Measurements from ENCODE around the gene ASIC2.

Gene ASIC2

DNA sequence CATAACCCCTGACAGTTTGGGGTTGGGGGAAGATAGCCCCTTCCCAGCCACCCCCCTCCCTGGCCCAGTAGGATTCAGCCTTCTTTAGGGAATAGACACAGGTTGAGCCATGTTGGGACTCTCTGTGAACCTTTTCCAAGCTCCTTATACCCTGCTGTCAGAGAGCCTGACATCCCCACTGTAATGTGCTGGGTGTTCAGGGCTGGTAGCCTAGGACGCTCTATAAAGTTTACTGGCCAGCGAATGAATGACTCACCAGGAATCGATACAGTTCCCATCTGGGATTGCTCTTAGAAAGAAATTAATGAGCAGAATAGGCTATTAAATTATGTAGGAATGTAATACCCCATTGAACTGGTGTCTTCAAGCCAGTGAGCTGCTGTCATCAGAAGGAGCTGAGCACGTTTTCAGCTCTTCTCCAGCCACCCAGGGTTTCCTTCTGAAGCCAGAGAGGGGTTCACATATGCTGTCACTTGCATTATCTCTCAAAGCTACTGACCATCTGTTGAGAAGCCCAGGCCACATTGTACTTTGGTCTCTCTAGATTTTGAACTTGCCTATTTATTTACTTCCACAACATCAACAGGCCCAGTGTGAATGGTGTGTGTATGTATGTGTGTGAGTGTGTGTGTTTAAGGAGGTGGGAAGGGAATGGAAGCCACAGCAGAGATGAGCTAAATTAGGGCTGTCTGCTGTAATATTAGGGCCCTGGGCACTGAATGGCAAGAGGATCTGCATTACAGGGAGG, 236.5 kb downstream of the ASIC2 start:
- no peak for DNase-seq

DNA sequence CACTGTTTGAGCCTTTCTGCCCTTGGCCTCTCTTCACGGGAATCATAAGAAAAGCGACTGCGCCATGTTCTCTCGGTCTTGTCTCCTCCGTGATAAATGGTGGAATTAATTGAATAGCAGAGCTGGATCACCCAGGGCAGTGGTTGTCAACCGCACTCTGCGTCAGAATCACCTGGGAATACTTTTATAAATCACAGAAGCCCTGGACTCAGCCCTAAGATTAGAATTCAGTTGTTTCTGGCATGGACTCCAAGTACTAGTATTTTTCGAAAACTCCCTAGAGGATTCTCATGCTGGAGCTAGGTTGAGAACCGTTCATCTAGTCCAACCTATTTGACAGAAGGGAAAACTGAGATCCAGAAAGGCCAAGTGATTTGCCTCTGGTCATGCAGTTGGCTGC, 237.3 kb downstream of the ASIC2 start:
- DNase-seq = no peak

DNA sequence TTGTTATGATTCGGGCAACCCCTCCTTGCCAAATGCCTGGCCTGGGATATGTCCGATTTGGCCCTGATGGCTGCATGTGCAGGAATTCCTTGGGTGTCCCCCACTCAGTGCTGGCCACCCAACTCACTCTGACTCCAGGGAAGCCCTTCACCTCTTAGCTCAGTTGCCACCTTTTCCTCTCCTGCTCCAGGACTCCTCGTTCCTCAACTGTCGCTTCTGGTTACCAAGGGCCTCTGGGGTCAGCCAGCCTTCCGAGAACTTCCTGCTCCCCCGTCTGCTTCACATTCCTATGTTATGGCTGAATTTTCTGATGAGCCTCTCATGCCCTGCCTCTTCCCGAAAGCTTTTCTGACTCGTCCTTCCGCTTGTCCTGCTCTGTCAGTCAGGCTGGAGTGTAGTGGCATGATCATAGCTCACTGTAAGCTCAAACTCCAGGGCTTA, 237.9 kb downstream of the ASIC2 start:
- peak; percentile 7 for DNase-seq

DNA sequence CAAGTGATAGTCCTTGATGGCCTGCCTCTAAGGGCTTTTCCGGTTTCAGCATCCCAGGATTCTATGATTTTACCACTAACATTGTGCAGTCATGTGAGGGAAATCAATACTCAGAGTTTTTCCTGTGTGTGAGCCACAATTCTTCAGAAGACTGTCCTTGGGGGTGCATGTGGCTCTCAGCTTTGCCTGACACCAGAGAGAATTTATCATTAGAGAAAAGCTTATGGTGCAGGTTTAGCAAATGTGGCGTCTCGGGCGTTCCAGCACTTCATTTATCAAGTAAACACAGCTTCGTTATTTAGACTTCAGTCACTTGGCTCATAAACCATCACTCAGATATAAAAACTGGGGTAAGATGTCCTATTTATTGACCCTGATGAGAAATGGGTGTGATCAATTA, 238.7 kb downstream of the ASIC2 start:
- no peak for DNase-seq

DNA sequence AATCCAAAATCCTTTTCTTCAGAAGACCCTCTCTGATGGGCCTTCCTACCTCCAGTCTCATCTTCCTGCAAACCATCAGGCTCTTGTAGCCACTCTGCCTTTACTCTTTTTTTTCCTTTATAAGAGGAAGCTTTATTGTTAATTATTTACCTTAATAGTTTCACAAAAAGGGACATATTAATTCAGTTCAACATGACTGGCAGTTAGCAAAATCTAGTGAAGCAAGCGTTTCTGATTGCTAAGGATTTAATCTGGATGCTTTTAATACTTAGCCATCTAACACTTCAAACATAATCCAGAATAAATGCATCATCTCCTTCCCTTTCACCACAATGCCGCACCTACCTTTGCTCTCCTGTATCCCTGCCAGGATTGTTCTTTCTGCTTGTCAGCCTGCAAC, 239.4 kb downstream of the ASIC2 start:
- no peak for DNase-seq

DNA sequence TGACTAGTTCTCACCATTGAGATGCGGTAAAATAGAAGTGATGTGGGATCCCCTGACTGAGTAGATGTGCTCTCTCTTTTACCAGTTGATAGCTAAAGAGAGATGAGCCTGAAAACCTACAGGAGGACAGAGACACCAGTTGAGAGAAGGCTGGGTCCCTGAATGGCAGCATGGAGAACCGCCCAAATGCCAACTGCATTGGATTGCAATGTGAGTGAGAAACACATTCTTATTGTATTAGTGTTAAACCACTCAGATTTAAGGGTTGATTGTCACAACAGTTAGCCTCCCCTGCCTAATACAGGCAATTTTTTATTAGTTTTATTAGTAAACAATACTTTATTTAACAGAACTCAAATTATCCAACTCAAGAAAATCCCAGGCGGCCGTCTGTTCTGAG, 240.2 kb downstream of the ASIC2 start:
- peak; percentile 9 for DNase-seq

DNA sequence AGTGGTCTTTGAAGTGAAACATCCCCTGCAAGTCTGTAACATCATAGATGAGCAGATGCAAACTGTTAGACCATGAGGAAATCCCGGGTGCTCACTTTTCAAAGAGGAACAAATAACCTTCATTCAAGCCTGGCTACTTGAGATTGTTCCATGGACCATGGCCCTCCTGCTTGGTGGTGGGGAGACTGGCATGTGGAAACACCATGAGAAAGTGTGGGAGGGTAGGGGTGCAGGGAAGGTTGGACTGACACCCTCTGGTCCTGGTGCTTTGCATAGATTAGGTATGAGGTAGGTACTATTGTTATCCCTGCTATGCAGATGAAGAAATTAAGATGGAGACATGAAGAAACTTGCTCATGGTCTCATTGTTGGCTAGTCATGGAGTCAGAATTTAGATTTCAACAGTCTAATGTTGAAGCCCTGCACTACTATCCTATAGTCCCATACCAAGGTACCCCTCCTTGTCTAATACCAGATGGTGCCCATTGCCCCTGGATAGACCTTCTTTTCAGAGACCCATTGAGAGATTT, 242.4 kb downstream of the ASIC2 start:
- no peak for DNase-seq

DNA sequence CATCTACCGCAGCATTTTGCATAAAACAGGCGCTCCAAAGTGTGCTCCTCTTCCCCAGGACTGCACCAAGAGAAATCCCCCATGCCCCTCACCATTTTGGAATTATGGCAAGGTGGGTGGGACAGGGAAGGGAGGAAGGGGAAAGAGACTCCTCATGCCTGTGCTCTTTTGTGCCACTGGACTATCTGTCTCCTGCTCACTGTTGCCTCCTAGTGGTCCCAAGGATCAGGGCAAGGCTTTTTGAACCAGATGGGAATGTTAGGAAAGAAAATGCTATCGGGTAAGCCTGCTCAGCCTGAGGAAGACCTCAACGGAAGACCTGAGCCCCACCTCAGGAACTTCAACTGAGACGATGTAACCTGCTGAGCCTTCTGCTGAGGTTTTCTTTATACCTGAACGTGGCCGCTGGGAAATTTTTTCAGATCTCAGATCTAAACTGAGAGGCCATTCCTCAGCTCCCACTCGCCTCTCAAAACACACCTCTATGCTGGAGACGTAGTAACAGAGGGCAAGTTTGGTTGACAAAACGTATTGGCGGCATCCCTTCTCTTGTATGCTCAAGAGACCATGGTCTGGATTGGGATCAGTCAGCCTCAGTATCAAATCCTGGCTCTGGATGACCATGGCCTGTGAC, 243.2 kb downstream of the ASIC2 start:
- peak; percentile 43 for DNase-seq

DNA sequence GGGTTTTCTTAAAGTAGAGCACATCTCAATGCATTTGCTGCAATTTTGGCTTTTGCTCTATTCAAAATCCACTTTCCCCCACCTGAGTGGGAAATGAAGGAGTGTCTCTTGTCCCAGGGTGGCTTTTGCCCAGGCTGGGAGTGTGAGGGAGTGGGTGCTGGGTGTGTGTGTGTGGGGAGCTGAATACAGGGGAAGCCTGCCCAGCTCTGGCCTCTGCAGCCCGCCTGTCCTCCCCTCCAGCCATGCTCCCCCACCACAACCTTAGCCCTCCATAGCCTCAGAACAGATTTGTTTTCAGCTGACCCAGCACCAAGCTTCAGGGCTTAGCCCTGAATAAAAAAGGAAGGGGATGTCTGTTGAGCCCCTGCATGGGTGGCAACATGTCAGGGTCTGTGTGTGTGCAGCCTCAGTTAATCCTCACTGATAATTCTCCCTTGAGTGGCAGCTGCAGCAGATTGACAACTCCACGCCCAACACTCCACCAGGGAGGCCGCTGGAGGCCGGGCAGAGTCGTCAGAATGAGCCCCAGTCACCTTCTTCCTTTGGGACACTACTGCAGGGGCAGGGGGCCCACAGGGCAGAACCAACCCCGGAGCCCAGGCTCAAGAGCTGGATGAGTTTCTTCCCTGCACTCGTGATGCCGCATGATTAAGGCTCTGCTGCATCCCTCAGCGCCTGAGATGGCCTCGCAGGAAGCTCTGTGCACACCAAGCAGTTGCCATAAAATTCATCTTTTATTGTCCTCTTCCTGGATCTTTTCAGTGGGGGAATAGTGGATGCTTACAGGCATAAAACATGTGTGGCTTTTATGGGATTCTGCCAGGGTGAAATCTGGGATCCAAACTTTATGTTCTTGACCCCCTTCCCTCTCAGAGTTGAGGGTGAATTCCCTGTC, 246.5 kb downstream of the ASIC2 start:
- DNase-seq = no peak

DNA sequence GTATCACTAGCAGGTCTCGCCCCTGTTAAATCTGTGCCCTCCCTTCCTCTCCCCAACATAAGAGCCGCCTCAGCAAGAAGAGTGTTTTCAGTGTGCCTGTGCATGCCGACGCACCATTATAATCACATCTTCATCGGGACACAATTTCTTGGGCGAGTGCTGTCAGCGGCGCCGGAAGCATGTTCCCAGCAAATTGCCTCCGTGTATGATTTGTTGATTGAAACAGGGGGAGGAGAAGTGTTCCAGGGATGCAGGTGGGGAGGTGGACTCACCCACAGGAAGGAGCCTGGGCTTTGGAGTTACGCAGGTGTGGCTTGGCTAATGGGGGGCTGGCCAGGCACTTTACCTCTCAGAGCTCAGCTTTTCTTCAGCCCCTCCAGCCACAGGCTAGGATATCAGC, 247.9 kb downstream of the ASIC2 start:
- DNase-seq = no peak

DNA sequence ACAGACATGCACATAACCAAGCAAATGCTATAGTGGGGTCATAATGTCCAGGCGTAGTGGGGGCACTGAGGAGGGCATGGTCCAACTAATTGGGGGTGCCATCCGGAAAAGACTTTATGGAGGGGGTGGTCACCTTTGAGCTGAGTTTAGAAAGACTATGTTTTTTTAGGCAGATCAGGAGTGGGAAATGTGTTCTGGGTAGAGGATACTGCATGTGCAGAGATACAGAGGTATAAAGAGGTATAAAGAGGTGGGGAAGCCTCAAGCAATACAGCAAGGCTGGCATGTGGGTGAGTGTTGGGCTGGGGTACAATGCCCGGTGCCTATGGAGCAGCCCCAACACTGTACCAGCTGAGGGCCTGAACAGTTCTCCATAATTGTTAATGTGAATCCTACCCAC, 248.3 kb downstream of the ASIC2 start:
- DNase-seq = no peak

DNA sequence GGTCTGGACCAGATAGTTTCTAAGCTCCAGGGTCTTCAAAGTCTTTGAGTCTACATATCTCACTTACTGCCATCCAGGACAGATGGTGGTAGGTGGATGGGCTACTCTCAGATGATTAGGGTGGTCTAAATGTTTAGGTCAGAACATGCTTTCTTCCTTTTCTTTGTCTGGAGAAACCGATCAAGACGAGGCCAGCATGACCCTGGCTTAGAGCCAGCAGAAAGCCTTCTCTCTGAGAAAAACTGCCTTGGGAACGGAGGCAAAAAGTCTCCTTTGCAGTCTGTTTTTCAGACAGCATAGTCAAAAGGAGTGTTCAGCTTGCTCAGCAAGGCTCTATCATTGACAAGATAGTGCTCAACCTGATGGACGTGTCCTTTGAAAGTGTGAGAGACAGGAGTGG, 252.6 kb downstream of the ASIC2 start:
- no peak for DNase-seq

DNA sequence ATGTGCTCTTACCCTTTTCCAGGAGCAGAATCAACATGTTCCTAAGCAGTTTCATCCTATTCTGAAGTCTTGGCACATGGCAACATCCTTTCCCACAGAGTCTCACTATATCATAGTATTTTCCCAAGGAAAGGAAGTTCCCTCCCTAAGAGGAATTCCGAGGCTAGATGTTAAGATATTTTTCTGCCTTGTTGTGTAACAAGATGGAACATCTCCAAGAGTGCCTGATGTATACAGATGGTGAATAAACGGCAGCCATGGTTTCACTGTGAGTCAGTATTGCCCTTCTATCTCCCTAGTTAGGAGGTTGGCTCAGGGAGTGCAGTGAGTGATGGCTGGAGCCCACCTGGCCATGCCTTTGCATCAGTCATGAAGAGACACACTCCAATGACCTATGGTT, 253.2 kb downstream of the ASIC2 start:
- DNase-seq = peak; percentile 60

DNA sequence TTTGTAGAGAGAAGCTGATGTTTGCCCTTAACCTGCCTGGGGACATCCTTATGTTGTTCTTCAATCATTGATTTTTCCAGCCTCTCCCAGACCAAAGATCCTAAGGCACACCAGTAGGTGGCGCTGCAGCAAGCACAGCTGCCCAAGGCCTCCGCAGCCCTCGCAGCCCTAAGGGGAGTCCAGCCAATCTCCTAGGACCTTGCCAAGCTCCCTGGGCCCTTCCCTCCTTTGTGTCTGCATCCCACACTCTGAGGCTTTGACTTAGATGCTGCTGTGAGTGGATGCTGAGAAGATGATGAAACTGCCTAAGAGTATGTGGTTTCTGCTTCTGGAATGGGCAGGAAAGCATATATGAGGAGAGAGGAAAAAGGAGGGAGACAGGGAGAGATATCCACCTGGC, 254.4 kb downstream of the ASIC2 start:
- peak; percentile 38 for DNase-seq

DNA sequence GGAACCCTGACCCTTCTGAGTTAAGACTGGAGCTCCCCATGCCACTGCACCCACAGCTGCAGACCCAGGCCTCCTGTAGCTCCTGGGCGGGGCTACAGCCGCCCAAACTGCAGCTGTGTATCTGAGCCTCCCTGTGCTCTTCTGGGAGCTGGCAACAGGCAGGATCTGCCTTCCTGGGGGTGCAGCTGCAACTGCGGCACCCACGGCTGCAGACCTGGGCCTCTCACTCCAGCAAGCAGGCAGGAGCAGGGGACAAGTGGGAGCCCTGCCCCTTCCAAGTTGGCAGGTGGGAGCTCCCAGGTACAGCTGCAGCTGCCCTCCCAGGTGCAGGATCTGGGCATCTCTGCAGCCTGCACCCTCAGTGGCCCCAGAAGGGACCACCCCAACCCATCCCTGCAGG, 259.9 kb downstream of the ASIC2 start:
- DNase-seq = no peak

DNA sequence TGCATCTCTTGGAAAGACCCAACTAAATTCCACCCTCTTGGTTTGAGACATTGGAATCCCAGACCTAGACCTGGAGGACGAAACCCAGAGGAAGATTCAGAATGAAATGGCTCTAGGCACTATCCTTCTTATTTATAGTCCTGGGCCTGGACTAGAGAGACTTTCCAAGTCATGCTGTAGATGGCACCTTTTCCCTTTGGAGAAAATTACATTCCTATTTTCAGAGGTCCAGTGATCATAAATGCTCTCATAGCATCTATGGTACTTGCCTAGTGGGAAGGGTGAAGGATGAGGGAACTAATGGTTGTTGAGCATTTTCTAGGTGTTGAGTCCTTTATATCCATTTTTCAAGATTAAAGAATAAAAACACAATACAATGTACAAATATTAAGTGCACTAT, 264.3 kb downstream of the ASIC2 start:
- no peak for DNase-seq

DNA sequence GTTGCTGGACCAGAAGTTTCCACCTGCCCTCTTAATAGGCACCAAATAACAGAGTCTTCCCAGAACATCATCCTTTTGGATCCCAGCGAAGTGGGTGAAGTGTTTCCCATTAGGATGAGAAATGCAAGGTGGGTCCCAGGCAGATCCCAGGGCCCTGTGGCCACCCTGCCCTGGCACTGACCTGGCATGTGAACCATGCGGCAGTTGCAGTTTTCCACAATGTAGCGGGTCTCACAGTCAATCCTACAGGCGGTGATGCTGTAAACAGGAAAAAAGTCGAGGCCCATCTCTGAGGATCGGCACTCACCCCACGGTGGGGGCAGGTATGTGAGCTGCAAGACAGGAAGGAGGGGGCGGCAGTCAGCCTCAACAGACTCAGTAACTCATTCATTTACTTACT, 265.0 kb downstream of the ASIC2 start:
- no peak for DNase-seq

DNA sequence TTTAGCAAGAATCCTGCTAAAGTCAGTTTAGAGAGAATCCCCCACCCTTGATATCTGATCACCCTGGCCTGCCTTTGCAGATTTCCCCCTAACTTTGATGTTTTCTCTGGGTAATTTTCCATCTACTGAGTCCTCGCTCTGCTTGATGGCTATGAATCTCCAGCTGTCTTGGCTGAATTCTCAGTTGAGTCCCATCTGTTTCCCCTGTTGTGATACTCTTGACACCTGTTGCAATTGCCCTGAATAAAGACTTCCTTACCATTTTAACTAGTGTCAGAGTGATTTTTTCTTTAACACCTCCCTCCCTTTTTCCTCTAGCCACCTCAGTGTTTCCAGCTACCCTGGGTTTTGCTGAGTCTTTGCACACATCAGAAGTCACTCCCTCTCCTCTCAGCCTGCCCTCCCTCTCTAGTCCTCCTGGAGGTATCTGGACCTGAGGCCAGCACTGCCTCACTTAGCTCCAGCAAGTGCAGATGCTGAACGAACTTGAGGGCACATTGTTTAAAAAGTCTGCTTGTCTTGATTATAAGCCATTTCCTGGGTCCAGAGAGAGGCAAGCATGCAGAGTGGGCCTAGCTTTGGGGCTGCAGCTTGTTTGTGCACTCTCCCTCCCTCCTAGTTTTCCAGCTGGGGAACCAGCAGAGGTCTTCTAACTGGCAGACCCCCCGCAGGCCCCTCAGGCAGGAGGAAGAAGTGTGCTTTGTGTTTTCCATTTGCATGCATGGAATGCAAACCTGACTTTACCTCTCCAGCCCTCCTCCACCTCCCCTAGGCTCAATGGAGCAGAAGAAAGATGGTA, 268.2 kb downstream of the ASIC2 start:
- no peak for DNase-seq

DNA sequence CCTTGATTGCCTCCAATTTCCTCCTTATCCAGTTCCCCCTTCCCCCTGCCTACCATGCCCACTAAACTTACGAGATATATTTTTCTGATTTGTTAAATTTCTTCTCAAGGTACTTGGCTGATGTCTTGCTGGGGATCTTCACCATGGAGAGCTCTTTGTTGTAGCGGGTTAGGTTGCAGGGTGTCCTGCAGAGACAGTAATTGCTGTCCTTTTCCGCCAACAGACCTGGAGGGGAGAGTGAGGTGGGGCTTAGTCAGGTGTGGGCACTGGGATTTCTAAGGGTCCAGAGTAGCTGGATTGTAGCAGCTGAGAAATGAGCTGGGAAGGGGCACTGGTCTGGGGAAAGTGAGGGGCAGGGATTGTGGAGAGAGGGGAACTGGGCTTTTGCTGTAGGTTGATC, 269.3 kb downstream of the ASIC2 start:
- no peak for DNase-seq

DNA sequence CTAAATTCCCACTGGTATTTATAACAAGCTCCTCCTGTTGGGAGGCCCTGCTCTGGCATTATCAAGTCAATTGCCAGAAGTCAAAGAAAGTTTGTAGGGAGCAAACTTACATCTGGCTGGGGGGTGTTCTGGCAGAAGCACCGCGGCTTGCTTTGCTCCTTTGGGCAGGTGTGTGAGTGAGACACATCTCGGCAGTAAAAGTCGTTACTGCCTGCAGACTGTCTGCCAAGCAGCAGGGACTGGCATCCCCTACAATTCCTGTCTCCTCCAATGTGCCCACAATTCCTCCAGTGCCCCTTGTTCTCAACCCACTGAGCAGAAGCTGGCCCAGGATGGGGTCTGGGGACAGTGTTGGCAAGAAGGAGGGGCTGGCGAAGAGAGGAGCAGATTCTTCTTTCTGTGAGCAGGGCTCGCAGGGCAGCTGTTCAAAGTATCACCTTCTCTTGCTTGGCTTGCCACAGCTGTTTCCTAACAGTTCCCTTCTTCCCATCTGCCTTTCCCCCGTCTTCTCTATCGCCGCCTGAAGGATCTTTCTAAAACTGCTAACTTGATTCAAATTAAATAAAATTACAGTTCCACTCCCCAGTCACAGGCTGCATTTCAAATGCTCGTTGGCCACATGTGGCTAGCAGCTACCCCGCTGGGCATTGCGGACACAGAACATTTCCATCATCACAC, 271.2 kb downstream of the ASIC2 start:
- DNase-seq = no peak

DNA sequence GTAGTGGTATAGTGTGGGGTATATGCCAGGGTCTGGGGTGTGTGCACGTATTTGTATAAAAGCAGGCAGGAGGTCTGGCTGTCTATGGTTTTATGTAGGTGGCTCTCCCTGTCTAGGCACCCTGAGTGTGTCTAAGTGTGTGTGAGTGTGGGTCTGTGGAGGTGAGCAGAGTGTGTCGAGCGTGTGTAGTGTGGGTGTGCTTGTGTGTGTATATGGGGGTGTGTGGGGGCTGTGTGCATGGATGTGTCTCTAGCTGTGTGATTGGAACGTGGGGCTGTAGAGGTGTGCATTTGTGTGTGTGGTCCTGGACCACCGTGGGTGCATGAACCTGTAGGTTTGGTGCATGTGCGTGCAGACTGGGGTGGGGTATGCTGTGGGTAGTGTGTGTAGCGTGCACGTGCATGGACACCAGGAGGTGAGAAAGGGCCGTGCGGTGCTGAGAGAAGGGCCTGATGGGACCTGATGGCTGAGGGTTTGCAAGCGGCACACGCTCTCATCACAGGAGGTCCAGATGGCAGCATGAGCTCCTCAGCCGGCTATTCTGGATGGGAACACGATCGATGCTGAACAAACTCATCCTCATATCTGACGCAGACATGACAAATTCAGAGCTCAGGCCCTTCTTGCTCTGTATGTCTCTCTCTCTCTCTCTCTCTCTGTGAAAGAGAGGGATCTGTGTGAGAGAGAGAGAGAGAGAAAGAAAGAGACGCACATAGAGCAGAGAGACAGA, 273.8 kb downstream of the ASIC2 start:
- DNase-seq = no peak
